Mononuclear cell (primary cell): ENCODE data around the gene ROBO2. TPM values are rescaled to one million over a fixed set of nuclear protein-coding genes. Genes with fewer than 3 reads are reported as not detected.

Experiments used
- H3K27me3 ChIP-seq: 2 replicates; pipeline ENCODE4 v1.6.0; 2011; ENCODE audit warnings: low read length, control low read depth; ENCODE audit not compliant: insufficient read depth
- H3K4me1 ChIP-seq: 2 replicates; pipeline ENCODE4 v1.5.1; 2011; ENCODE audit warnings: mild to moderate bottlenecking, low read length, control low read depth; ENCODE audit not compliant: insufficient read depth
- H3K4me3 ChIP-seq: 2 replicates; pipeline ENCODE4 v1.5.1; 2011; ENCODE audit warnings: mild to moderate bottlenecking, low read length, moderate library complexity
- H3K9me3 ChIP-seq: 2 replicates; pipeline ENCODE4 v1.5.1; 2011; ENCODE audit warnings: low read depth, mild to moderate bottlenecking, control low read depth, low read length
- total RNA-seq: library from RNA; depleted of rRNA; stranded (reverse); fragments of >200 nt; gene quantifications from one replicate; pipeline ENCODE4 v1.2.3, GENCODE V29; 2012

The ROBO2 gene
- total RNA-seq, 1 donor, result under 0.01 TPM

- no peak overlapping the region for H3K4me3 ChIP-seq
- no peaks in the 10 kb centered on the region for H3K27me3 ChIP-seq
- H3K9me3 ChIP-seq, result no peaks in the 10 kb centered on the region
- H3K4me1 ChIP-seq, result no peaks in the 10 kb centered on the region
Observed at GRCh38 chr3:77227567-77227966, 187.7 kb downstream of the ROBO2 start.

DNA sequence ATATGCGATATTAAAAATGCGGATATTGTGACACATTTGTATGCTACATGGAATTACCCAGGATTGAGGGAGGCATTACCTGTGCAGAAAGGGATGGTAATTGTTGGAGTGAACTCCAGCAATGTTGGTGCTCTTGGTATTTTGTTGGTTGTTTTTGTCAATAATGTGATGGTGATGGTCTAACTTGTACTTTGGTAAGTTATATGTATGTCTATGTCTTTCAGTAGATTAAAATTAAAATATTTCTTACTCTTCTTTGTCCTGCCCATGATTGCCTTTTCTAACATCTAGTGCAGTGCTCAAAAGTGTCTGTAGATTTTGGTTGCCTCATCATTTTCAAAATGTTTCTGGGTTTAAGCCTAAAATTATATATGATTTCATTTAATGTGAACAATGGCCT is 192.7 kb downstream of the ROBO2 start:
- Histone ChIP-seq H3K4me3 (no peak overlapping the region), H3K9me3 (no peaks in the 10 kb centered on the region), H3K4me1 (no peaks in the 10 kb centered on the region), H3K27me3 (no peaks in the 10 kb centered on the region)

DNA sequence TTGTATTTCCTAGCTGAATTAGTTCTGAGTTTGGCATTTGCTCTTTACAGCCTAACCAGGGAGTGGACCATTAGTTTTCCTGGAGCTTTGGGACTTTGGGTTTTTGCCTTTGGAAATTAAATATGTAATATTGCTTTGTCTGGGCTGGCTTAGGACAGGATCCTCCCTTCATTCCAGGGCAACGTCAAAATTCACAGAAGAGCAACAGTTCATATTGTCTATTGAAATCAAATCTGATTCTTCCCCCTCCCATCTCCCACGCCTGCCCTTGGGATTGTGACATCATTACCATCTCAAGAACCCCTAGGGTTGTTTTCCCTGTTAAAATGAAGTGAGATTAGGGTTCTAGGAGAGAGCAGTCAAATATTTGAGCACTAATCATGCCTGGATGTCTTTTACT is 194.1 kb downstream of the ROBO2 start:
- Histone ChIP-seq H3K4me1 (no peaks in the 10 kb centered on the region), H3K9me3 (no peaks in the 10 kb centered on the region), H3K4me3 (no peak overlapping the region), H3K27me3 (no peaks in the 10 kb centered on the region)

GRCh38 chr3:77236118-77236517 is 196.2 kb downstream of the ROBO2 start:
- H3K4me1 ChIP-seq, result no peaks in the 10 kb centered on the region
- H3K27me3 ChIP-seq, result no peaks in the 10 kb centered on the region
- H3K9me3 ChIP-seq, result no peaks in the 10 kb centered on the region
- no peak overlapping the region for H3K4me3 ChIP-seq

- Histone ChIP-seq H3K9me3 (no peaks in the 10 kb centered on the region), H3K4me1 (no peaks in the 10 kb centered on the region), H3K27me3 (no peaks in the 10 kb centered on the region), H3K4me3 (no peak overlapping the region)
Observed at GRCh38 chr3:77240072-77240650, 200.3 kb downstream of the ROBO2 start.

- Histone ChIP-seq H3K4me3 (no peak overlapping the region), H3K27me3 (no peaks in the 10 kb centered on the region), H3K4me1 (no peaks in the 10 kb centered on the region)
Observed at GRCh38 chr3:77242371-77242770, 202.5 kb downstream of the ROBO2 start.

DNA sequence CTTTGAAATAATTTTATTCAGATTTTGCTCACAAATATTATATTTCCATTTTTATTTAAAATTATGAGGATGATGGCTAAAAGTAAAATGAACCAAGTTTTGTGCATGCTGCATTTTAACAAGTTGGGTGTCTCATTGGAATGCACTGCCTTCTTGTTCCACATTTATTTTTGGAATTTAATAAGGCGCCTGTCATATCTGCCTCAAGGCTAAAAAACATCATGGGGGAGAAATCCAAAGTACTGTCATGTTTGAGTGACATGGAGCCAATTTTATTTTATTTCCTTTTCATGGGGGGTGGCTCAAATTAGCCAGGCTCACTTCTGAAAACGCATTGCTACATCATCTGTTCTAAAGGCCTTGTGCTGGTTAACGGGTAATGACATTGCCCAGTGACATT is 205.1 kb downstream of the ROBO2 start:
- H3K9me3 ChIP-seq, result no peaks in the 10 kb centered on the region
- H3K4me1 ChIP-seq, result no peaks in the 10 kb centered on the region
- no peaks in the 10 kb centered on the region for H3K27me3 ChIP-seq
- H3K4me3 ChIP-seq, result no peak overlapping the region

More at GRCh38 chr3:77242371-77242770, 202.5 kb downstream of the ROBO2 start:
- H3K9me3 ChIP-seq, result no peaks in the 10 kb centered on the region

DNA sequence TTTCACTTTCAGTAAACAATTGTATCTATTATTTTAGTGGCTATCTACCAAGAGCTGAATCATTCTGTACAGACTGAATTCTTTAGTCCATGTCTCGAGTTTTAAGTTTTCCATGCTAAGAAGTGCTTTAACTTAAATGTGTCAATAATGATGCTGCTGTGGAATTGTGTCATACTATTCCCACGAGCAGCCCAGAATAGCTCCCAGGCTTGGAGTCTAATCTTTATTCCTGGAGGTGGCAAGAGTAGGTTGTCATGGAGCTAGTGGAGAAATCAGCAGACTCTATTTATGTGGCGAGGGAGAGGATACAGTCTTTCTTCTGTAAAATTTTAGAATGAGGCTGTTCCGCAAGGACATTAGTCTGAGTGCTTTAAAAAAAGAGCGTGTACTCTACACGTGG is 207.2 kb downstream of the ROBO2 start:
- no peaks in the 10 kb centered on the region for H3K4me1 ChIP-seq
- no peak overlapping the region for H3K4me3 ChIP-seq
- H3K27me3 ChIP-seq, result no peaks in the 10 kb centered on the region
- no peaks in the 10 kb centered on the region for H3K9me3 ChIP-seq

DNA sequence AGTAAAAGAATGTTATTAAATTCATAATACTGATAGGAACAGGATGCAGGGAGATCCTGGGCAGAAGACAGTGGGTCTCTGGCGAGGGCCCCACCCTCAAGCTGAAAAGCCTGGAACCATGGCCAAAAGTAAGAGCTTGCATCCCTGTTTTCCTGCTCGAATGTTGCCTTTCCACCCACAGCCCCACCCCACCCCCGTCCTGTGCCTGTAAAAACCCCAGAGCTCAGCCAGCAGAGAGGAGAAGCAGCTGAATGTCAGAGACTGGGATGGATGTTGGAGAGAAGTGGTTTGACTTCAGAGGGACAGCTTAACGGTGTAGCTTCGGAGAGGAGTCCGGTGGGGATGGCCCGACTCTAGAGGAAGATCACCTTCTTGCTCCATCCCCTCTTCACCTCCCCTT is 207.9 kb downstream of the ROBO2 start:
- H3K9me3 ChIP-seq, result no peaks in the 10 kb centered on the region
- no peaks in the 10 kb centered on the region for H3K4me1 ChIP-seq
- H3K27me3 ChIP-seq, result no peaks in the 10 kb centered on the region
- no peak overlapping the region for H3K4me3 ChIP-seq

- Histone ChIP-seq H3K27me3 (no peaks in the 10 kb centered on the region), H3K4me3 (no peak overlapping the region), H3K4me1 (no peaks in the 10 kb centered on the region), H3K9me3 (no peaks in the 10 kb centered on the region)
Observed at GRCh38 chr3:77248420-77248819, 208.5 kb downstream of the ROBO2 start.

GRCh38 chr3:77251136-77251535 is 211.2 kb downstream of the ROBO2 start:
- Histone ChIP-seq H3K4me1 (no peaks in the 10 kb centered on the region), H3K27me3 (no peaks in the 10 kb centered on the region), H3K9me3 (no peaks in the 10 kb centered on the region), H3K4me3 (no peak overlapping the region)

- Histone ChIP-seq H3K9me3 (no peaks in the 10 kb centered on the region), H3K4me3 (no peak overlapping the region), H3K27me3 (no peaks in the 10 kb centered on the region), H3K4me1 (no peaks in the 10 kb centered on the region)
Observed at GRCh38 chr3:77254967-77255831, 215.3 kb downstream of the ROBO2 start.

DNA sequence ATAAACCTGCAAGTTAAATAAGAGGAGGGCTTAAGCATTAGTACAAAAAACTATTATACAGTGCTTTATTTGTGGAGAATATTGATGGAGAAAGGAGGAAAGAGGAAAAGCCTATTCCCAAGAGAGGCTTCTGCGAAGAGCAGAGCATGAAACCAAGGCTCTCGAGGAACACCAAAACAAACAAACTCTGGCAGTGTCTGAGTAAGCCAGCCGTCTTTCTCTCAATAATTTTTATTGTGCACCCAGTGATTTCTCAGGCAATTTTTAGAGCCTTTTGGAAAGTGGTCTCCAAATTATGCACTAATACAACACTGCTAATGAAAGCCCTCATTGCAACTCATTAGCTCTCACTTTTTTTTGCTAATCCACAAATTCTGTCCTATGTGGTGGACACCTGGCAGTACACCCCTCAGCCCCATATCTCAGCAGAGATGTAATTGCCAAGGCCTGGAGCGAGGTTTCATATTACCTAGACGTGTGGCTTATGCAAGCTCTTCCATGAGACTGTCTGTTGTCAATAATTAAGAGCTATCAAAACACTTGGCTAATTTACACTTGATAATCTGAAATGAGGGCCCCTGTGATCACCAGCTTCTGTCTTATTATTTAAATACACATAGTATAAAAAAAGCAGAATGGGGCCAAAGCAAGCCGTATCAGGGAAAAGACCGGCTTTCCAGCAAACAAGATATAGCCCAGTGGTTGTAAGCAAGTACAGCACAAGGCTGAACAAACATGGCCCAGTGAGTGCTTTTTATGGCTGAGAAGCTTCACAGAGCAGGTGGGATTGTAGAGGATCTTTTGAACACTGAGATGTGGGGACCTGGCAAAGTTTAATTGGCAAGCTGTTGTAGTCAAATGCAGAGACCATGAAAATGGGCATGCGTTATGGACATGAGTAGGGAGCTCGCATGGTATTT is 216.9 kb downstream of the ROBO2 start:
- Histone ChIP-seq H3K9me3 (no peaks in the 10 kb centered on the region), H3K27me3 (no peaks in the 10 kb centered on the region), H3K4me1 (no peaks in the 10 kb centered on the region), H3K4me3 (no peak overlapping the region)

- Histone ChIP-seq H3K4me3 (no peak overlapping the region), H3K4me1 (no peaks in the 10 kb centered on the region), H3K27me3 (no peaks in the 10 kb centered on the region), H3K9me3 (no peaks in the 10 kb centered on the region)
Observed at GRCh38 chr3:77259694-77260093, 219.8 kb downstream of the ROBO2 start.

DNA sequence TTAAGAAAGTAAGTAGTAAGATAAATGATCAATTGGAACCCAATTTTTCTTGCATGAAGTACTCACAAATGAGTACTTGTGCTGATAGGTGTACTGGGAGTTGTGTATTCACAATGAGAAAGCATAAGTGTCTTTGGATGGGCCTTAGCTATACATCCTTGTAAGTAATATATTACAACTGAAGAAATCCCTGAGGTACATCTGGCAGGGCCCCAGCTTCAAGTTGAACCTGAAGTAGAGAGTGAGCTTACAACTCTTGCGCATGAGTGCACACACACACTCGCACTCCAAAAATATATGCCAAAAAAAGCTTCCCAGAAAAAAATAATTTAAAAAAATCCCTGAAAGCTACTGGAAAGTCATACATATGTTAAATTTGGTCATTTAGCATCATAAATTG is 222.5 kb downstream of the ROBO2 start:
- no peaks in the 10 kb centered on the region for H3K4me1 ChIP-seq
- no peaks in the 10 kb centered on the region for H3K9me3 ChIP-seq

More for the DNA sequence above, 222.5 kb downstream of the ROBO2 start:
- no peaks in the 10 kb centered on the region for H3K27me3 ChIP-seq
- H3K4me3 ChIP-seq, result no peak overlapping the region
